ENCODE results near the gene TLK2. TPM values are rescaled to one million over a fixed set of nuclear protein-coding genes. Genes with fewer than 3 reads are reported as not detected.
"Not testable (repeated sequence)": the region's sequence is repeated elsewhere in the genome, so short reads cannot be mapped to it uniquely, and the experiment has no call there.

TLK2 gene
- polyA plus RNA-seq, 1 of the 3 experiments (the other 2 are of a cell fraction) = 51.9 TPM

DNA sequence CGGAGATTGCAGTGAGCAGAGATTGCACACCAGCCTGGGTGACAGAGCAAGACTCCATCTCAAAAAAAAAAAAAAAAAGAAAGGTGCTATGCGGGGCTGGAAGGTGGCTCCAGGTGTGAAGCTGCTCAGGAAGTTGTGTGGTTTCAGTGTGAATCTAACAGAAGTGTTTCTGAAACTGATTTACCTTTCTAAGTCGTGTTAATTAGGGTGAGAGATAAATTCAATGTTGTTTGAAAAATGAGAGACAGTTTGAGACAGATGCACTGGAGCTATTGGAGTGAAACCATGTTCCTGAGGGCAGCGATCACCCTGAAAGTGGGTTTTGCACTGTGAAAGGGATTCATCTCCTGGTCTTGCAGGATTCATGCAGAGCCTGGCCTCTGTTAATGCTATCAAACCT, 25.0 kb upstream of the TLK2 start:
- DNase-seq; H3K4me1 ChIP-seq (ENCODE audit: control insufficient read depth in 1 of 2, insufficient read depth in 2 of 2, low read depth in 1 of 2, low read length in 1 of 2); H2AFZ ChIP-seq (ENCODE audit: low read depth); CTCF ChIA-PET; POLR2A ChIA-PET; H4K20me1 ChIP-seq (ENCODE audit: insufficient read depth); H3K27ac ChIP-seq (ENCODE audit: low read depth in 2 of 2, low read length in 1 of 2); H3K9me2 ChIP-seq; H3K36me3 ChIP-seq (replicated peaks in 1 of 2; ENCODE audit: control insufficient read depth in 1 of 2, insufficient read depth in 2 of 2, low read length in 1 of 2); H3K79me2 ChIP-seq (ENCODE audit: insufficient read depth); H3K9me3 ChIP-seq; H3K27me3 ChIP-seq (ENCODE audit: insufficient read depth); H3K4me3 ChIP-seq (ENCODE audit: low read depth in 2 of 2, low read length in 1 of 2); H3K4me2 ChIP-seq; H3K9ac ChIP-seq: not testable (repeated sequence)
- peaks cover 11% of the 10 kb centered on the region for H3F3A ChIP-seq (replicated peaks; ENCODE audit: insufficient read depth)
- 81% methylated on average over 4 of the region's 4 CpGs for WGBS (ENCODE audit: low lambda C conversion rate)

DNA sequence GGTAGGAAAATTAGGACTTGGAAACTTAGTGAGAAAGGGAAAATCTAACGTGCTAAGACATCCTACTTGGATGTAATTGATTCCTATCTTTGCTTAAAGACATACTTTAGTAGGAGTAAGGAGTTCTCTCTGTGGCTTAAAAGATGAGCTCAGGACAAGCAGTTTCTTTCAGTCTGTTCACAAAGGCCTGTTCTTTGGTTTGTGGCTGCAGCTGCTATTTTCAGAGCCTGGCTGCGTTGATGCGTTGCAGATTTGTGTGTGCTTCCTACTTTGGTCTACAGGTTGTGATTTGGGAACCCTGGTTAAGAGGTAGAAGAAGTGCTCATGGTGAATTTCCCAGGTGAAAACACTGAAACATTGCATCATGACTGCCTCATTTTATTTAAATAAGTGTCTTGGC, 24.5 kb upstream of the TLK2 start:
- H3K9me3 ChIP-seq; H4K20me1 ChIP-seq (ENCODE audit: insufficient read depth); H2AFZ ChIP-seq (ENCODE audit: low read depth); CTCF ChIA-PET; H3K4me2 ChIP-seq; H3K27ac ChIP-seq (ENCODE audit: low read depth in 2 of 2, low read length in 1 of 2); H3K9ac ChIP-seq; H3K36me3 ChIP-seq (replicated peaks in 1 of 2; ENCODE audit: control insufficient read depth in 1 of 2, insufficient read depth in 2 of 2, low read length in 1 of 2); H3K9me2 ChIP-seq; H3K79me2 ChIP-seq (ENCODE audit: insufficient read depth); DNase-seq; H3F3A ChIP-seq (replicated peaks; ENCODE audit: insufficient read depth); H3K4me3 ChIP-seq (ENCODE audit: low read depth in 2 of 2, low read length in 1 of 2); POLR2A ChIA-PET; H3K4me1 ChIP-seq (ENCODE audit: control insufficient read depth in 1 of 2, insufficient read depth in 2 of 2, low read depth in 1 of 2, low read length in 1 of 2); H3K27me3 ChIP-seq (ENCODE audit: insufficient read depth): not testable (repeated sequence)
- WGBS (ENCODE audit: low lambda C conversion rate) = 81% methylated on average over 3 of the region's 3 CpGs

DNA sequence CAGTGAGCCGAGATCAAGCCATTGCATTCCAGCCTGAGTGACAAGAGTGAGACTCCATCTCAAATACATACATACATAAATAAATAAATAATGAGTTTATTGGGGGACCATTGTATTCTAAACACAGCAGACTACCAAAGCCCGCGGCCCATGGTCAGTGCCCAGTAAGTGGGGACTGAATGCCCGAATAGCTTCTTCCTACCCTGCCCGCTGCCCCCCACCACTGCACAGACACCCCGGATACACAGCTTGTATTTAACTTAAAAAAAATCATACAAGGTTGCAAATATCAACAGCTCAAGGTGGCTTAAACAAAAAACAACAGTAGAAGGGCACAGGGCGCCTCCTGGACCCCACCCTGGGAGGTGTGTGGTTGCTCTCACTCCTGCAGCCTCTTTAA, 22.6 kb upstream of the TLK2 start:
- CTCF ChIA-PET = no interaction called here
- no peak for DNase-seq

DNA sequence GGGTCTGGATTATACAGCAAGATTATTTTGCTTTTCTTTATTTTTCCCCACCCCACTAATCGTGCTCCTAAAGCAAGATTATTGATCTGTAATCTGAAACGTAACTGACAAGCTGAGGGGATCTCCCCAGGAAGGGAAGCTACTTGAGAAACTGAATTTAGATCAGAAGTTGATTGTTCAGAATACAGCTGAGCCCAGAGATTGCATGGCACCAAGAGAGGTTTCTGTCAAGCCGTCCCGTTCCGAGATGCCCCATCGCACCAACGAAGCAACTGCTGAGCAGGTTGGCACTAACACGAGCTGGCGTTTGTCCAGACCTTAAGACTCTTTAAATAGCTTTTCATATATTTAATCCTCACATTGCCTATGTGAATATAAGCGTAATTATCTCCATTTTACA, 20.1 kb upstream of the TLK2 start:
- H3K9me2 ChIP-seq; H3K36me3 ChIP-seq (replicated peaks in 1 of 2; ENCODE audit: control insufficient read depth in 1 of 2, insufficient read depth in 2 of 2, low read length in 1 of 2); H3K4me3 ChIP-seq (ENCODE audit: low read depth in 2 of 2, low read length in 1 of 2); H3K79me2 ChIP-seq (ENCODE audit: insufficient read depth); H3K9me3 ChIP-seq; H3K27me3 ChIP-seq (ENCODE audit: insufficient read depth); H2AFZ ChIP-seq (ENCODE audit: low read depth); H3K4me2 ChIP-seq; DNase-seq; CTCF ChIA-PET; H3F3A ChIP-seq (replicated peaks; ENCODE audit: insufficient read depth); H3K27ac ChIP-seq (ENCODE audit: low read depth in 2 of 2, low read length in 1 of 2); POLR2A ChIA-PET; H3K4me1 ChIP-seq (ENCODE audit: control insufficient read depth in 1 of 2, insufficient read depth in 2 of 2, low read depth in 1 of 2, low read length in 1 of 2); H4K20me1 ChIP-seq (ENCODE audit: insufficient read depth); H3K9ac ChIP-seq: not testable (repeated sequence)
- 79% methylated on average over 10 of the region's 10 CpGs for WGBS (ENCODE audit: low lambda C conversion rate)

More for the DNA sequence above, 22.6 kb upstream of the TLK2 start:
- no peaks in the 10 kb centered on the region for H3K36me3 ChIP-seq (replicated peaks in 1 of 2; ENCODE audit: control insufficient read depth in 1 of 2, insufficient read depth in 2 of 2, low read length in 1 of 2)
- no peaks in the 10 kb centered on the region for H4K20me1 ChIP-seq (ENCODE audit: insufficient read depth)
- TF ChIP-seq RFX5 (IDR thresholded peaks at IDR 0.05; ENCODE audit: low read length) (no peak), SMC3 (IDR thresholded peaks at IDR 0.05; ENCODE audit: low read depth, low read length) (no peak), CHD2 (IDR thresholded peaks at IDR 0.05; ENCODE audit: low read length, partially characterized antibody) (no peak), FOSL2 (IDR thresholded peaks at IDR 0.05; ENCODE audit: borderline replicate concordance, low read depth) (no peak), MXI1 (IDR thresholded peaks at IDR 0.05; ENCODE audit: low read depth, low read length) (no peak), TCF12 (IDR thresholded peaks at IDR 0.05) (no peak)
- TF ChIP-seq, protein P1, sequence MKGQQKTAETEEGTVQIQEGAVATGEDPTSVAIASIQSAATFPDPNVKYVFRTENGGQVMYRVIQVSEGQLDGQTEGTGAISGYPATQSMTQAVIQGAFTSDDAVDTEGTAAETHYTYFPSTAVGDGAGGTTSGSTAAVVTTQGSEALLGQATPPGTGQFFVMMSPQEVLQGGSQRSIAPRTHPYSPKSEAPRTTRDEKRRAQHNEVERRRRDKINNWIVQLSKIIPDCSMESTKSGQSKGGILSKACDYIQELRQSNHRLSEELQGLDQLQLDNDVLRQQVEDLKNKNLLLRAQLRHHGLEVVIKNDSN (IDR thresholded peaks at IDR 0.05; ENCODE audit: borderline replicate concordance, low read depth) = no peak
- peaks cover 6% of the 10 kb centered on the region for H3F3A ChIP-seq (replicated peaks; ENCODE audit: insufficient read depth)
- no peak overlapping the region for H2AFZ ChIP-seq (ENCODE audit: low read depth)
- H3K79me2 ChIP-seq (ENCODE audit: insufficient read depth) = no peaks in the 10 kb centered on the region
- no peaks in the 10 kb centered on the region for H3K9me3 ChIP-seq
- no peak overlapping the region for H3K27ac ChIP-seq (ENCODE audit: low read depth in 2 of 2, low read length in 1 of 2)
- POLR2A ChIA-PET = no interaction called here
- no peak overlapping the region for H3K9ac ChIP-seq
- no peaks in the 10 kb centered on the region for H3K4me1 ChIP-seq (ENCODE audit: control insufficient read depth in 1 of 2, insufficient read depth in 2 of 2, low read depth in 1 of 2, low read length in 1 of 2)
- no peak overlapping the region for H3K4me2 ChIP-seq
- H3K27me3 ChIP-seq (ENCODE audit: insufficient read depth) = no peaks in the 10 kb centered on the region
- no peak overlapping the region for H3K4me3 ChIP-seq (ENCODE audit: low read depth in 2 of 2, low read length in 1 of 2)
- H3K9me2 ChIP-seq = no peaks in the 10 kb centered on the region
- WGBS (ENCODE audit: low lambda C conversion rate) = 80% methylated on average over 7 of the region's 7 CpGs

DNA sequence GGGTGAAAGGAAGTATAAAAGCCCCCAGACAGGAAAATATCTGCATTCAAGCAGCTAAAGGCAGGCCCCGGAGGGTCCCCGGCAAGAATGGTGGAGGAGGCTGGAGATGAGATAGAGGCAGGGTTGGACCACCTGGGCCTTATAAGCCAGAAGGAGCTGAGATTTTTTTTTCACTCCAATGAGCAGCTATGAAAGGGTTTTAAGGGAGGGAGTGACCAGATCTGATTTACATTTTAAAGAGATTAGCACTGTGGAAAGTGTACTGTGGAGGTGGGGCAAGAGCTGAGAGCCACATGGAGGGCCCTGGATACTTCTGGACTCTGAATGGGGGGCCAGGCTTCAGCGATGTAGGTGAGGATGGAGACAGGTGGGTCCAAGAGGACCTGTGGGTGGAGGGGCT, 14.2 kb upstream of the TLK2 start:
- 68% methylated on average over 3 of the region's 3 CpGs for WGBS (ENCODE audit: low lambda C conversion rate)
- DNase-seq; H3K9me3 ChIP-seq; H3K27ac ChIP-seq (ENCODE audit: low read depth in 2 of 2, low read length in 1 of 2); H3K36me3 ChIP-seq (replicated peaks in 1 of 2; ENCODE audit: control insufficient read depth in 1 of 2, insufficient read depth in 2 of 2, low read length in 1 of 2); H2AFZ ChIP-seq (ENCODE audit: low read depth); H3K79me2 ChIP-seq (ENCODE audit: insufficient read depth); H3K9me2 ChIP-seq; H3K27me3 ChIP-seq (ENCODE audit: insufficient read depth); POLR2A ChIA-PET; H3K4me3 ChIP-seq (ENCODE audit: low read depth in 2 of 2, low read length in 1 of 2); CTCF ChIA-PET; H4K20me1 ChIP-seq (ENCODE audit: insufficient read depth); H3K4me1 ChIP-seq (ENCODE audit: control insufficient read depth in 1 of 2, insufficient read depth in 2 of 2, low read depth in 1 of 2, low read length in 1 of 2); H3F3A ChIP-seq (replicated peaks; ENCODE audit: insufficient read depth); H3K4me2 ChIP-seq; H3K9ac ChIP-seq: not testable (repeated sequence)

DNA sequence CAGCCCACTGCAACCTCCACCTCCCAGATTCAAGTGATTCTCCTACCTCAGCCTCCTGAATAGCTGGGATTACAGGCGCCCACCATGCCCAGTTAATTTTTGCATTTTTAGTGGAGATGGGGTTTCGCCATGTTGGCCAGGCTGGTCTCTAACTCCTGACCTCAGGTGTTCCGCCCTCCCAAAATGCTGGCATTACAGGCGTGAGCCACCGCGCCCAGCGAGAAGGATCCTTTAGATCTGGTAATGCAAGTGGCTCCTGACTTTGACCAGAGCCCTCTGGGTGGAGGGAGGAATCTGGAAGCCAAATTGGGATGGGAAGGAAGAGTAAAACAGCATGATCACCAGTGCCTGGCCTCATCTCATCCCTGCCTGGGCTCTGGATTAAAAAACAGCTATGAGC, 13.4 kb upstream of the TLK2 start:
- H2AFZ ChIP-seq (ENCODE audit: low read depth); H3F3A ChIP-seq (replicated peaks; ENCODE audit: insufficient read depth); H3K4me1 ChIP-seq (ENCODE audit: control insufficient read depth in 1 of 2, insufficient read depth in 2 of 2, low read depth in 1 of 2, low read length in 1 of 2); H3K36me3 ChIP-seq (replicated peaks in 1 of 2; ENCODE audit: control insufficient read depth in 1 of 2, insufficient read depth in 2 of 2, low read length in 1 of 2); H3K4me3 ChIP-seq (ENCODE audit: low read depth in 2 of 2, low read length in 1 of 2); H3K27me3 ChIP-seq (ENCODE audit: insufficient read depth); H3K9me3 ChIP-seq; H3K9ac ChIP-seq; CTCF ChIA-PET; H3K79me2 ChIP-seq (ENCODE audit: insufficient read depth); H3K27ac ChIP-seq (ENCODE audit: low read depth in 2 of 2, low read length in 1 of 2); POLR2A ChIA-PET; H4K20me1 ChIP-seq (ENCODE audit: insufficient read depth); H3K9me2 ChIP-seq; H3K4me2 ChIP-seq; DNase-seq: not testable (repeated sequence)
- 90% methylated on average over 7 of the region's 7 CpGs for WGBS (ENCODE audit: low lambda C conversion rate)

All from SK-N-SH (cell line).